Smooth muscle cell (in vitro differentiated cells): ENCODE measurements around the gene SH2B3. TPM values are rescaled to one million over a fixed set of nuclear protein-coding genes. Genes with fewer than 3 reads are reported as not detected.

Experiments used
- DNase-seq: peaks from one replicate; lab custom pipeline; 2025; ENCODE audit not compliant: unreplicated experiment; lab: John Stamatoyannopoulos, UW
- H2AFZ ChIP-seq: fragments of 200-600 bp; sonication (generic); 2 replicates; pipeline ENCODE4 v1.6.0; 2016; ENCODE audit warnings: antibody characterized with exemption, low read depth, mild to moderate bottlenecking
- H3F3A ChIP-seq: fragments of 200-600 bp; sonication (generic); 2 replicates; pipeline ENCODE4 v1.6.0; 2017; ENCODE audit warnings: antibody characterized with exemption, low read depth
- H3K27ac ChIP-seq: fragments of 200-600 bp; sonication (generic); 2 replicates; pipeline ENCODE4 v1.5.1; 2016; ENCODE audit warnings: low read depth, mild to moderate bottlenecking
- H3K27me3 ChIP-seq: fragments of 200-600 bp; sonication (generic); 2 replicates; pipeline ENCODE4 v1.6.1; 2016; ENCODE audit warnings: low read depth, mild to moderate bottlenecking
- H3K36me3 ChIP-seq: fragments of 200-600 bp; sonication (generic); 2 replicates; pipeline ENCODE4 v1.5.1; 2016; ENCODE audit warnings: low read depth
- H3K4me1 ChIP-seq: fragments of 200-600 bp; sonication (generic); 2 replicates; pipeline ENCODE4 v1.5.1; 2016; ENCODE audit warnings: low read depth
- H3K4me2 ChIP-seq: fragments of 200-600 bp; sonication (generic); 2 replicates; pipeline ENCODE4 v1.6.0; 2016; ENCODE audit warnings: mild to moderate bottlenecking
- H3K4me3 ChIP-seq: fragments of 200-600 bp; sonication (generic); 2 replicates; pipeline ENCODE4 v1.5.1; 2016; ENCODE audit warnings: mild to moderate bottlenecking
- H3K79me2 ChIP-seq: fragments of 200-600 bp; sonication (generic); 2 replicates; pipeline ENCODE4 v1.6.0; 2016; ENCODE audit warnings: low read depth, mild to moderate bottlenecking
- H3K9ac ChIP-seq: fragments of 200-600 bp; sonication (generic); 2 replicates; pipeline ENCODE4 v1.6.0; 2016; ENCODE audit warnings: low read depth
- H3K9me3 ChIP-seq: fragments of 200-600 bp; sonication (generic); replicated peaks from 2 replicates; pipeline ENCODE4 v1.5.1; 2016; ENCODE audit warnings: low read depth
- H4K20me1 ChIP-seq: fragments of 200-600 bp; sonication (generic); 2 replicates; pipeline ENCODE4 v1.6.0; 2016; ENCODE audit warnings: low read depth
- CTCF ChIP-seq: fragments of 200-600 bp; sonication (generic); IDR thresholded peaks from 2 replicates; pipeline ENCODE4 v1.5.1; 2017; ENCODE audit warnings: borderline replicate concordance, mild to moderate bottlenecking, antibody characterized with exemption; ENCODE audit not compliant: insufficient read depth, poor library complexity, severe bottlenecking
- WGBS: methylation state at CpG from one replicate; pipeline ENCODE4 v1.1.7; 2016; ENCODE audit warnings: low lambda C conversion rate; 5-methylcytosine and 5-hydroxymethylcytosine counted together
- polyA plus RNA-seq: library from polyadenylated mRNA; unstranded; fragments of >200 nt; fragmentation: Nextera tagmentation; extraction: Ambion mirVana; gene quantifications from 2 replicates; pipeline ENCODE4 v1.2.1, GENCODE V29; 2016
- total RNA-seq: library from RNA; depleted of rRNA; stranded (reverse); fragments of >200 nt; gene quantifications from 2 replicates; pipeline ENCODE4 v1.2.3, GENCODE V29; 2014

Gene SH2B3
- total and polyA plus RNA-seq, 2 experiments from 2014 or later, result 4.7 to 5.2 TPM

GRCh38 chr12:111443086-111443485, 37.4 kb downstream of the SH2B3 start:
- no peak for TF ChIP-seq CTCF
- Histone ChIP-seq H3F3A (peaks cover 35% of the 10 kb centered on the region), H3K27me3 (no peaks in the 10 kb centered on the region), H3K27ac (peak overlapping the region; percentile 71), H3K9me3 (no peaks in the 10 kb centered on the region), H3K4me3 (no peak overlapping the region), H3K36me3 (no peaks in the 10 kb centered on the region), H3K4me2 (no peak overlapping the region), H4K20me1 (peaks cover 83% of the 10 kb centered on the region), H2AFZ (no peak overlapping the region), H3K9ac (no peak overlapping the region), H3K79me2 (peaks cover 40% of the 10 kb centered on the region), H3K4me1 (peaks cover 15% of the 10 kb centered on the region)
- DNase-seq, result no peak
- WGBS, result 93% methylated on average over 7 of the region's 7 CpGs

- H4K20me1 ChIP-seq, result peaks cover 81% of the 10 kb centered on the region
- H3K4me3 ChIP-seq, result no peak overlapping the region
- no peak for DNase-seq
- no peak overlapping the region for H2AFZ ChIP-seq
- no peak overlapping the region for H3K9ac ChIP-seq
- H3K4me1 ChIP-seq, result peaks cover 15% of the 10 kb centered on the region
- TF ChIP-seq CTCF, result no peak
- H3K9me3 ChIP-seq, result no peaks in the 10 kb centered on the region
- H3K36me3 ChIP-seq, result no peaks in the 10 kb centered on the region
- H3K27me3 ChIP-seq, result no peaks in the 10 kb centered on the region
- H3K79me2 ChIP-seq, result peaks cover 40% of the 10 kb centered on the region
- WGBS, result 78% methylated on average over 7 of the region's 7 CpGs
- H3F3A ChIP-seq, result peaks cover 37% of the 10 kb centered on the region
- peak overlapping the region; percentile 71 for H3K27ac ChIP-seq
- no peak overlapping the region for H3K4me2 ChIP-seq
Observed at GRCh38 chr12:111443586-111443985, 37.9 kb downstream of the SH2B3 start.

DNA sequence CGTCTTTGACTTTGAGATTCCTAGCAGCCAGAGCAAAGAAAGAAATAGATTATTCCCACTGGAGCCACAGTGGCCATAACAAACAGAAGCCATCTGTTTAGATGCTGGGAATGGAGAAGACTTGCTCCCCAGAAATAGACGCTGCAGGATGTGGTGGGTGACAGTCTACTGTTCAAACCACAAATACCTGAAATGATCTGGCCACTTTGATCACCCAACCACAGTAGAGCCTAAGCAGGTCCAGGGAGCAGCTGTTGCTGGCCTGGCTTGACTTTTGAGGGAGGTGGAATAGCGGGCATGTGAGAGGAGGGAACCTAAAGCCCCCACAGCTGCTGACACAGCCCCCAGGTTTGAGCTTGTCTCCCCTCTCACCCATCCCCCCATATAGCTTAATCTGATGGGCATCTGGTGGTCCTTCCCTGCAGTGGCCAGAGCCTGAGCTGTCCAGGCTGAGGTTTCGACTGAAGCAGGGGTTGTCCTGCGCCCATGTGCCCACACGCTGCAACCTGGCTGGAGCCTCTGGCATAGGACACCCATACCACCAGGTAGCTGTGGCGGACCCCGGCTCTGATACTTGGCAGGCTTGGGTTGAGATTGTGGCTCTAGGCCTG, 38.7 kb downstream of the SH2B3 start:
- no peak for DNase-seq
- H3K36me3 ChIP-seq, result no peaks in the 10 kb centered on the region
- H2AFZ ChIP-seq, result no peak overlapping the region
- 86% methylated on average over 8 of the region's 8 CpGs for WGBS
- peaks cover 46% of the 10 kb centered on the region for H3F3A ChIP-seq
- TF ChIP-seq CTCF, result no peak
- no peak overlapping the region for H3K9ac ChIP-seq
- H3K4me2 ChIP-seq, result peak overlapping the region; percentile 1
- peaks cover 82% of the 10 kb centered on the region for H4K20me1 ChIP-seq
- peaks cover 38% of the 10 kb centered on the region for H3K79me2 ChIP-seq
- peaks cover 15% of the 10 kb centered on the region for H3K4me1 ChIP-seq
- peak overlapping the region; percentile 71 for H3K27ac ChIP-seq
- no peaks in the 10 kb centered on the region for H3K27me3 ChIP-seq
- no peak overlapping the region for H3K4me3 ChIP-seq
- no peaks in the 10 kb centered on the region for H3K9me3 ChIP-seq

- H3K9me3 ChIP-seq, result no peaks in the 10 kb centered on the region
- no peaks in the 10 kb centered on the region for H3K36me3 ChIP-seq
- H3F3A ChIP-seq, result peaks cover 47% of the 10 kb centered on the region
- H2AFZ ChIP-seq, result no peak overlapping the region
- peaks cover 31% of the 10 kb centered on the region for H3K79me2 ChIP-seq
- H3K27ac ChIP-seq, result peak overlapping the region; percentile 71
- H3K4me1 ChIP-seq, result peaks cover 15% of the 10 kb centered on the region
- 59% methylated on average over 11 of the region's 11 CpGs for WGBS
- DNase-seq, result peak; percentile 14
- H3K9ac ChIP-seq, result no peak overlapping the region
- TF ChIP-seq CTCF, result no peak
- H3K4me3 ChIP-seq, result no peak overlapping the region
- H3K4me2 ChIP-seq, result peak overlapping the region; percentile 18
- H3K27me3 ChIP-seq, result no peaks in the 10 kb centered on the region
- H4K20me1 ChIP-seq, result peaks cover 78% of the 10 kb centered on the region
Observed at GRCh38 chr12:111444925-111445725, 39.4 kb downstream of the SH2B3 start.
